OCI-LY1 (cell line): ENCODE results near the gene MGAT5B.

Experiments used
- H2AFZ ChIP-seq: fragments of 200-600 bp; sonication (generic), shearing (Covaris generic); 2 replicates; pipeline ENCODE4 v1.6.0; 2014; ENCODE audit warnings: antibody characterized with exemption, mild to moderate bottlenecking, low read length
- H3F3A ChIP-seq: fragments of 200-600 bp; sonication (generic), shearing (Covaris generic); 2 replicates; pipeline ENCODE4 v1.6.0; 2014; ENCODE audit warnings: mild to moderate bottlenecking, antibody characterized with exemption, low read length, moderate library complexity; ENCODE audit not compliant: insufficient read depth
- H3K27ac ChIP-seq: fragments of 200-600 bp; sonication (generic); 2 replicates; pipeline ENCODE4 v1.5.1; 2014; ENCODE audit warnings: low read length, mixed run types, mild to moderate bottlenecking, low read depth; ENCODE audit not compliant: poor library complexity, severe bottlenecking
- H3K27me3 ChIP-seq: fragments of 200-600 bp; sonication (generic); 2 replicates; pipeline ENCODE4 v1.6.0; 2014; ENCODE audit warnings: antibody characterized with exemption, mild to moderate bottlenecking, low read length, moderate library complexity; ENCODE audit not compliant: insufficient read depth
- H3K36me3 ChIP-seq: fragments of 200-600 bp; sonication (generic); 2 replicates; pipeline ENCODE4 v1.6.1; 2014; ENCODE audit warnings: mild to moderate bottlenecking, antibody characterized with exemption, low read length, moderate library complexity, mixed read lengths; ENCODE audit not compliant: insufficient read depth
- H3K4me1 ChIP-seq: fragments of 200-600 bp; sonication (generic); 2 replicates; pipeline ENCODE4 v1.5.1; 2014; ENCODE audit warnings: mild to moderate bottlenecking, low read length, moderate library complexity; ENCODE audit not compliant: insufficient read depth, severe bottlenecking
- H3K4me2 ChIP-seq: fragments of 200-600 bp; sonication (generic), shearing (Covaris generic); 2 replicates; pipeline ENCODE4 v1.6.1; 2014; ENCODE audit warnings: low read length
- H3K4me3 ChIP-seq: fragments of 200-600 bp; sonication (generic); 2 replicates; pipeline ENCODE4 v1.5.1; 2014; ENCODE audit warnings: low read length, low read depth, mild to moderate bottlenecking, mixed read lengths; ENCODE audit not compliant: poor library complexity, severe bottlenecking
- H3K79me2 ChIP-seq: fragments of 200-600 bp; shearing (Covaris generic); 2 replicates; pipeline ENCODE4 v1.6.1; 2016; ENCODE audit warnings: mixed run types, low read length, mixed read lengths; ENCODE audit not compliant: insufficient read depth
- H3K9ac ChIP-seq: fragments of 200-600 bp; sonication (generic), shearing (Covaris generic); 2 replicates; pipeline ENCODE4 v1.6.1; 2014; ENCODE audit warnings: mild to moderate bottlenecking, low read length, mixed read lengths
- H3K9me2 ChIP-seq: fragments of 200-600 bp; sonication (generic), shearing (Covaris generic); 2 replicates; pipeline ENCODE4 v1.6.1; 2014; ENCODE audit warnings: low read depth, mild to moderate bottlenecking, low read length, mixed read lengths
- H3K9me3 ChIP-seq: fragments of 200-600 bp; shearing (Covaris generic); 2 replicates; pipeline ENCODE4 v1.6.1; 2014; ENCODE audit warnings: low read length, mixed read lengths
- H4K20me1 ChIP-seq: fragments of 200-600 bp; sonication (generic), shearing (Covaris generic); 2 replicates; pipeline ENCODE4 v1.6.0; 2016; ENCODE audit warnings: mild to moderate bottlenecking, low read length; ENCODE audit not compliant: insufficient read depth
- EZH2 ChIP-seq: fragments of 200-600 bp; sonication (generic), shearing (Covaris generic); IDR thresholded peaks from 2 replicates; pipeline ENCODE4 v1.8.0; 2017; ENCODE audit warnings: borderline replicate concordance, mixed run types, mild to moderate bottlenecking, antibody characterized with exemption, low read length, moderate library complexity, mixed read lengths
- TF ChIP-seq, protein P1 (sequence below): fragments of 200-600 bp; sonication (generic), shearing (Covaris generic); IDR thresholded peaks from 2 replicates; pipeline ENCODE4 v1.5.1; 2017; ENCODE audit warnings: mild to moderate bottlenecking, antibody characterized with exemption, low read length, moderate library complexity, mixed read lengths

The MGAT5B gene

DNA sequence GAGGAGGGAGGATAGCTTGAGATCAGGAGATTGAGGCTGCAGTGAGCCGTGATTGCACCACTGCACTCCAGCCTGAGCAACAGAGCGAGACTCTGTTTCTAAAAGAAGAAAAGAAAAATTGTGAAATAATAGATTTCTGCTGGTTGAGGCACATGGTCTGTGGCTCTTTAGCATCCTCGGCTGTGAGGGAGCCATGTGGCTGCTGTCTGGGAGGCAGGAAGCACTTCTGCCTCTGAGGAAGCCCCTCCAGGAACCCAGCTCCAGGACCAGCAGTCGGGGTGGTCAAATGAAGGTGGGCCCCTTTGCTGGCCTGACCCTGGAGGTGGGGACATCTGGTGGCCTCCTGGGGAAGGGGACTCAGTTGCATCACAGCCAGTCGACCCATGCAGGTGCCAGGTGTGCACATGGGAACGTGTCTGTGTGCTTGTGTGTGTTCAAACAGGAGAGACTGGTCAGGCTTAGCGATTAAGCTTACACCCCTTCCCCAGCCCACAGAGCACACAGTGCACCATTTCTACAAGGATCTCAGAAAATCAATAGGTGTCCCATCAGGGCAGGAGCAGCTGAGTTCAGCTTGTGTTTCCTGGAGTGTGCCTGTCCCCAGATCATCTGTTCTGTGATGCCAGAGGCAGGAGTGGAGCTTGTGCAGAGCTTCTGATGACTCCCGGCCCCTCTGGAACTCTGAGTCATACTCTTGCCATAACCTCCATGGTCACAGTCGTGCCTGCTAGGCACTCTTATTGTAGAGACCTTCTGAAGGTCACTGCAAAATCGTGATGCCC lies 24.3 kb upstream of the MGAT5B start:
- Histone ChIP-seq H3K4me3 (no peak overlapping the region), H3K27ac (no peak overlapping the region), H3K36me3 (no peaks in the 10 kb centered on the region), H3K9ac (no peak overlapping the region), H3K4me1 (peaks cover 4% of the 10 kb centered on the region), H3K4me2 (no peak overlapping the region), H3K79me2 (no peaks in the 10 kb centered on the region), H3K27me3 (peaks cover 12% of the 10 kb centered on the region), H3K9me3 (no peaks in the 10 kb centered on the region), H3F3A (no peaks in the 10 kb centered on the region), H3K9me2 (no peaks in the 10 kb centered on the region), H4K20me1 (no peaks in the 10 kb centered on the region), H2AFZ (no peak overlapping the region)
- TF ChIP-seq, protein P1, sequence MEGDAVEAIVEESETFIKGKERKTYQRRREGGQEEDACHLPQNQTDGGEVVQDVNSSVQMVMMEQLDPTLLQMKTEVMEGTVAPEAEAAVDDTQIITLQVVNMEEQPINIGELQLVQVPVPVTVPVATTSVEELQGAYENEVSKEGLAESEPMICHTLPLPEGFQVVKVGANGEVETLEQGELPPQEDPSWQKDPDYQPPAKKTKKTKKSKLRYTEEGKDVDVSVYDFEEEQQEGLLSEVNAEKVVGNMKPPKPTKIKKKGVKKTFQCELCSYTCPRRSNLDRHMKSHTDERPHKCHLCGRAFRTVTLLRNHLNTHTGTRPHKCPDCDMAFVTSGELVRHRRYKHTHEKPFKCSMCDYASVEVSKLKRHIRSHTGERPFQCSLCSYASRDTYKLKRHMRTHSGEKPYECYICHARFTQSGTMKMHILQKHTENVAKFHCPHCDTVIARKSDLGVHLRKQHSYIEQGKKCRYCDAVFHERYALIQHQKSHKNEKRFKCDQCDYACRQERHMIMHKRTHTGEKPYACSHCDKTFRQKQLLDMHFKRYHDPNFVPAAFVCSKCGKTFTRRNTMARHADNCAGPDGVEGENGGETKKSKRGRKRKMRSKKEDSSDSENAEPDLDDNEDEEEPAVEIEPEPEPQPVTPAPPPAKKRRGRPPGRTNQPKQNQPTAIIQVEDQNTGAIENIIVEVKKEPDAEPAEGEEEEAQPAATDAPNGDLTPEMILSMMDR: no peak
- TF ChIP-seq EZH2: no peak

DNA sequence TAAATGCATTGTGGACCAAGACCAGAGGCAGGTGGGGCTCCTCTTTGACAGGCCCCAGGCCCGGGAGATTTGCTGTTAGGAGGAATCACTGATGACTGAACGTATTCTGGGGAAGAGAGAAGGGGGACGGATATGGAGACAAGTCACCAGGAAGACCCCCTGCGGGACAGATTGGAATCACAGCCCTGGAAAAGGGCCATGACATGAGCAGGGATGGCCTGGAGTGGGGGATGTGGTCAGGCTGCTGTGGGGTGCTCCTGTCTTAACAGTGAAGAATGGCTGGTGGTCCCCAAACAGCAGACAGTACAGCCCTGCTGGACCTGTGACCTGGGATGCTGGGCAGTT lies 23.7 kb upstream of the MGAT5B start:
- Histone ChIP-seq H3K4me2 (no peak overlapping the region), H3K36me3 (no peaks in the 10 kb centered on the region), H3K79me2 (no peaks in the 10 kb centered on the region), H3K9ac (no peak overlapping the region), H3K4me1 (peaks cover 2% of the 10 kb centered on the region), H3K9me3 (no peaks in the 10 kb centered on the region), H4K20me1 (no peaks in the 10 kb centered on the region), H3K9me2 (no peaks in the 10 kb centered on the region), H3K27me3 (peaks cover 12% of the 10 kb centered on the region), H2AFZ (no peak overlapping the region), H3K27ac (no peak overlapping the region), H3F3A (no peaks in the 10 kb centered on the region), H3K4me3 (no peak overlapping the region)
- TF ChIP-seq, protein P1: no peak
- TF ChIP-seq EZH2: no peak

DNA sequence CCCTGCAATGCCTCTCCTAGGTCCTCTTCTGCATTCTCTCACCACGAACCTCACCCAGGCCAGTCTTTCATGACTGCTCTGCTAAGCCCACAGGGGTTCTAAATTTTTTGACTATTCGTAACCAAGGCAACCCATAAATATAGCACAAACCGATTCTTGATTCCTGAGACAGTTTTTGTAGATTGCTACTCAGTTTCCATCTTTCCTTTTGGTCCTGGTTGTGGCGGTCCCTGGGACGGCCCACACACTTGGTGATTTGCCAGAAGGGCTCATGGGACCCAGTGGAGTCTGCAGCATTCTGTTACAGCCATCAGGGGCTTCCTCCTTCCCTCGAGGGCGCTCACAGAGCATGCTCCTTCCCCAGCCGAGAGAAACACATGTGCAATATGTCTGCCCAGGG lies 23.4 kb upstream of the MGAT5B start:
- Histone ChIP-seq H3K9ac (no peak overlapping the region), H3K36me3 (no peaks in the 10 kb centered on the region), H2AFZ (no peak overlapping the region)

More for the DNA sequence above, 23.4 kb upstream of the MGAT5B start:
- Histone ChIP-seq H3K4me1 (no peaks in the 10 kb centered on the region), H3K4me3 (no peak overlapping the region), H3K27me3 (peaks cover 12% of the 10 kb centered on the region), H3K4me2 (no peak overlapping the region), H3K9me3 (no peaks in the 10 kb centered on the region), H3K9me2 (no peaks in the 10 kb centered on the region), H4K20me1 (no peaks in the 10 kb centered on the region), H3F3A (no peaks in the 10 kb centered on the region), H3K79me2 (no peaks in the 10 kb centered on the region), H3K27ac (no peak overlapping the region)
- TF ChIP-seq EZH2: no peak
- TF ChIP-seq, protein P1: no peak
